ENCODE results near the gene STPG1. TPM values are rescaled to one million over a fixed set of nuclear protein-coding genes. Genes with fewer than 3 reads are reported as not detected.

Gene STPG1
- total and polyA plus RNA-seq, 3 donors from 2014 or later, result 25.1 to 67.6 (median 45.9) TPM

GRCh38 chr1:24362396-24362795, 51.2 kb downstream of the STPG1 start:
- no peaks in the 10 kb centered on the region for H3K4me1 ChIP-seq
- no peak overlapping the region for H3K4me3 ChIP-seq
- intact Hi-C loops (cut with DNase I; ENCODE audit: low total_unique reads), result no loop called here
- no peaks in the 10 kb centered on the region for H3K36me3 ChIP-seq (ENCODE audit: low read depth, missing control alignments)
- WGBS, 2 donors, result 100% methylated on average over 2 of the region's 2 CpGs
- H3K27me3 ChIP-seq, result no peaks in the 10 kb centered on the region
- no peak for DNase-seq
- H3K27ac ChIP-seq, result no peak overlapping the region
- TF ChIP-seq POLR2A (IDR thresholded peaks at IDR 0.05), result no peak
- TF ChIP-seq CTCF (IDR thresholded peaks at IDR 0.05), result no peak
- H3K9me3 ChIP-seq, result no peaks in the 10 kb centered on the region

GRCh38 chr1:24361811-24362210, 51.8 kb downstream of the STPG1 start:
- intact Hi-C loops (cut with DNase I; ENCODE audit: low total_unique reads), result no loop called here
- WGBS, 2 donors, result 98 to 100% methylated on average over 3 of the region's 3 CpGs
- no peaks in the 10 kb centered on the region for H3K36me3 ChIP-seq (ENCODE audit: low read depth, missing control alignments)
- no peaks in the 10 kb centered on the region for H3K4me1 ChIP-seq
- TF ChIP-seq POLR2A (IDR thresholded peaks at IDR 0.05) (no peak), CTCF (IDR thresholded peaks at IDR 0.05) (no peak)
- H3K27me3 ChIP-seq, result no peaks in the 10 kb centered on the region
- H3K4me3 ChIP-seq, result no peak overlapping the region
- H3K27ac ChIP-seq, result no peak overlapping the region
- H3K9me3 ChIP-seq, result no peaks in the 10 kb centered on the region
- DNase-seq, result no peak

- DNase-seq, result no peak
- TF ChIP-seq POLR2A (IDR thresholded peaks at IDR 0.05) (no peak), CTCF (IDR thresholded peaks at IDR 0.05) (no peak)
- no peaks in the 10 kb centered on the region for H3K27me3 ChIP-seq
- H3K27ac ChIP-seq, result no peak overlapping the region
- intact Hi-C loops (cut with DNase I; ENCODE audit: low total_unique reads), result no loop called here
- no peak overlapping the region for H3K4me3 ChIP-seq
- H3K9me3 ChIP-seq, result no peaks in the 10 kb centered on the region
- WGBS, 2 donors, result 93 to 97% methylated on average over 10 of the region's 10 CpGs
- no peaks in the 10 kb centered on the region for H3K36me3 ChIP-seq (ENCODE audit: low read depth, missing control alignments)
- no peaks in the 10 kb centered on the region for H3K4me1 ChIP-seq
These were observed 52.9 kb downstream of the STPG1 start for GRCh38 chr1:24360681-24361080.

- no peaks in the 10 kb centered on the region for H3K36me3 ChIP-seq (ENCODE audit: low read depth, missing control alignments)
- H3K4me1 ChIP-seq, result no peaks in the 10 kb centered on the region
- no peak overlapping the region for H3K4me3 ChIP-seq
- intact Hi-C loops (cut with DNase I; ENCODE audit: low total_unique reads), result no loop called here
- WGBS, 2 donors, result 85 to 96% methylated on average over 7 of the region's 7 CpGs
- H3K9me3 ChIP-seq, result no peaks in the 10 kb centered on the region
- H3K27me3 ChIP-seq, result no peaks in the 10 kb centered on the region
- DNase-seq, result no peak
- H3K27ac ChIP-seq, result no peak overlapping the region
- no peak for TF ChIP-seq POLR2A (IDR thresholded peaks at IDR 0.05)
- TF ChIP-seq CTCF (IDR thresholded peaks at IDR 0.05), result no peak
These were observed 56.5 kb downstream of the STPG1 start for GRCh38 chr1:24357038-24357437.

GRCh38 chr1:24355466-24355865, 58.1 kb downstream of the STPG1 start:
- no peaks in the 10 kb centered on the region for H3K9me3 ChIP-seq
- H3K4me1 ChIP-seq, result no peaks in the 10 kb centered on the region
- no peak for TF ChIP-seq POLR2A (IDR thresholded peaks at IDR 0.05)
- TF ChIP-seq CTCF (IDR thresholded peaks at IDR 0.05), result no peak
- H3K36me3 ChIP-seq (ENCODE audit: low read depth, missing control alignments), result no peaks in the 10 kb centered on the region
- no peak overlapping the region for H3K27ac ChIP-seq
- WGBS, 2 donors, result 71 to 81% methylated on average over 3 of the region's 3 CpGs
- intact Hi-C loops (cut with DNase I; ENCODE audit: low total_unique reads), result no loop called here
- no peaks in the 10 kb centered on the region for H3K27me3 ChIP-seq
- no peak overlapping the region for H3K4me3 ChIP-seq
- DNase-seq, result no peak

All from testis (tissue), 3 donors.